B cell (primary cell): Measurements from ENCODE around the gene ACOT11.

ENCODE experiments used
- CTCF ChIP-seq: fragments of 200-600 bp; IDR thresholded peaks from one replicate; pipeline ENCODE4 v1.8.0; 2022; ENCODE audit warnings: antibody characterized with exemption, mild to moderate bottlenecking
- EZH2 ChIP-seq: IDR thresholded peaks from 2 replicates; pipeline ENCODE4 v1.6.1; 2012; ENCODE audit warnings: borderline replicate concordance, low read depth, mild to moderate bottlenecking, moderate library complexity, low read length; ENCODE audit not compliant: insufficient read depth, poor library complexity, severe bottlenecking

DNA sequence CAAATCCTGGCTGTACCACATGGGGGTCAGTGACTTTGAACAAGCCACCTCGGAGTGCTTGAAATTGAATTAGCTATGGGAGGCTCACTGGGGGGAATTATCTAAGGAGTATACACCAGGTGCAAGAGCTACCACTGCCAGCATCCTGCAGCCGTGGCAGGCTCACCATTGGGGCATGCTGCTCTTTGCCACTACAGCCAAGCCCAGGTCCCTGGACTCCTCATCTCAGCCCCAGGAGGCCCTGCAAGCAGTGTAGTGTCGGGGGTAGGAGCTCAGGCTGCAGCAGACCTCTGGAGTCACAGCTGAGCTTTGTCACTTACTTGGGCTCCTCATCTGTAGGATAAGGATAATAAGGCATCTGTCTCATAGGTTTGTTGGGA is 35.3 kb downstream of the ACOT11 start:
- no peak for TF ChIP-seq CTCF
- TF ChIP-seq EZH2 = no peak
